Stimulated activated CD4-positive, alpha-beta T cell treated with anti-CD3 and anti-CD28 coated beads, Interleukin-12 subunit alpha, Interleukin-12 subunit beta, amount 100 ng/mL, for 48 hours (primary cell): Measurements from ENCODE around the gene SMIM35.

Experiments
- DNase-seq, 3 donors: peaks; one replicate each; pipeline ENCODE4 v3.0.0-alpha.2; 2020; ENCODE audit warnings: low read depth in 2 of 3, low spot score in 1 of 3

SMIM35 gene

GRCh38 chr11:118005224-118006152 is 81.3 kb downstream of the SMIM35 start:
- DNase-seq: no peak

DNA sequence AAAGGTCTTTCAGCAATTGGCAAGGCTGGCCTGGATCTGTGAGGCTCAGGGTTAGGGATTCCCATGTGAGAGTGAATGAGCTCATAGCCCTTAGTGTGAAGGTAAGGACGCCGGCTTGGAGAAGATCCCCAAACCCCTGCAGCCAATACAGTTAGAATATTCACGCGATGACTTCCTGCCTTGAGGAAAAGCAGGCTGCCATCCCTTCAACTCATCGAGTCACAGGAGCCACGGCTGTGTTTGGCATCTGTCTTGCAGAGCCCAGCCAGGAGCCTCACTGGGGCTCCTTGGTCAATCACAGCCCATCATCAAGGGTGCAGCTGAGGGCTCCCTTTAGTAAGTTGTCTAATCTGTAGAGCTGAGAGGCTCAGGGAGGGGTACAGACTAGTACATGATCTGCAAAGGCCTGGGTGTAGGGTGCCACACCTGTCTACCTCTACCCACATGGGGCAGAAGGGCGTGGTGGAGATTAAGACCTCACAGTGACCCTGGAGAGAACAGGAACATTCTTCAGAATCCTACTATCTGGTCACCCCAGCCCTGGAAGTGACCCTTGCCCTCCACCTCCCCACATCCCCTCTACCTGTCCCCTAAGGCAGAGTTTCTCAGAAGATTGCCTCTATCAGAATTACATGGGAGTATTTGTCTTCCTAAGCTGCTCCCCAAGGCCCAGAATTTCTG is 82.1 kb downstream of the SMIM35 start:
- no peak for DNase-seq

DNA sequence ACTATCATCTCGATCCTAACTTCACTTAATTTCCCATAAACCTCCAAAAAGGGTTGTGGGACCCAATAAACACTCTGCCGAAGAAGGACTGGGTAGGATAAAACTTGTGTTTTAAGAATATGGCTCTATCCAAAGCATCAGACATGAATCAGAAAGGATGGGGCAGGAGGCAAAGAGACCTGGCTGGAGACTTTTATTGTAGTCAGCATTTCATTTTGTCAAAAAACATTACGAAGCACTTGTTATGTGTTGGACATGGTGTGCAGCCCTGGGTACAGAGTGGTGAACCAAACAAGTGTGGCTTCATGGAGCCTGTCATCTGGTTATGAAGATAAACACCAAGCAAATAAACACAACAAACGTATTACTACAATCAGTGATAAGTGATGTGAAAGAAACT is 83.3 kb downstream of the SMIM35 start:
- DNase-seq: no peak

- peak; percentile 65 to 84 (median 71) for DNase-seq
These were observed 84.0 kb downstream of the SMIM35 start for GRCh38 chr11:118002541-118003423.

GRCh38 chr11:118002010-118002540 is 84.7 kb downstream of the SMIM35 start:
- DNase-seq: peak; percentile 50 to 68 (median 66)

DNA sequence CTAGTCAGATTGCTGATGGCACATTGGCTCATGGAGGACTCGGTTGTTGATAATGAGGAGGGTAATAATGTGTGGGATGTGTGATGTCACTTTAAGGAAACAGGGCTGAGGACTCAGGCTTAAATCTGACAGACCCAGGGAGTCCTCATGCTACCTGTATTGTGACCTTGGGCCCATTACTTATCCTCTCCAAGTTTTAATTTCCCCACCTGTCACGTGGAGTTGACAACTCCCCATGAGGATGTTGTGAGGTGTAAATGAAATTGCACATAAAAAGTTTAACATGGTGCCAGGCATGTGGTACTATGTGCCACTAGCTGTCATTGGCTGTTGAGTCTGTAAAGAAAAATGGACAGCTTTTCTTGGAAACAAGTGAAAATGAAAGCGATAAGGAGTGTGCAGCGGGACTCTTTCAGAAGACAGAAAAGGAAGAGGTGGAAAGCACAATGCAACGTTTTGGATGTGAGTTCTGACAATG is 85.2 kb downstream of the SMIM35 start:
- DNase-seq: peak in 1 of 3 donors; percentile 34

GRCh38 chr11:118000850-118001228 is 85.9 kb downstream of the SMIM35 start:
- no peak for DNase-seq

- DNase-seq: no peak
These were observed 86.5 kb downstream of the SMIM35 start for GRCh38 chr11:118000067-118000849.

GRCh38 chr11:117999354-117999993 is 87.3 kb downstream of the SMIM35 start:
- no peak for DNase-seq

DNA sequence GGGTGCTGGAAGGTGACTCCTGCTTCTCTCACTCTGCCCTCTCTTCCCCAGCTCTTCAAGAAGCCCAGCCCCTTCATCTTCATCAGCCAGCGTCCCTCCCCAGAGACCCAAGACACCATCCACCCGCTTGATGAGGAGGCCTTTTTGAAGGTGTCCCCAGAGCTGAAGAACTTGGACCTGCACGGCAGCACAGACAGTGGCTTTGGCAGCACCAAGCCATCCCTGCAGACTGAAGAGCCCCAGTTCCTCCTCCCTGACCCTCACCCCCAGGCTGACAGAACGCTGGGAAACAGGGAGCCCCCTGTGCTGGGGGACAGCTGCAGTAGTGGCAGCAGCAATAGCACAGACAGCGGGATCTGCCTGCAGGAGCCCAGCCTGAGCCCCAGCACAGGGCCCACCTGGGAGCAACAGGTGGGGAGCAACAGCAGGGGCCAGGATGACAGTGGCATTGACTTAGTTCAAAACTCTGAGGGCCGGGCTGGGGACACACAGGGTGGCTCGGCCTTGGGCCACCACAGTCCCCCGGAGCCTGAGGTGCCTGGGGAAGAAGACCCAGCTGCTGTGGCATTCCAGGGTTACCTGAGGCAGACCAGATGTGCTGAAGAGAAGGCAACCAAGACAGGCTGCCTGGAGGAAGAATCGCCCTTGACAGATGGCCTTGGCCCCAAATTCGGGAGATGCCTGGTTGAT is 88.0 kb downstream of the SMIM35 start:
- no peak for DNase-seq

- DNase-seq: no peak
These were observed 88.8 kb downstream of the SMIM35 start for GRCh38 chr11:117997823-117998579.

DNA sequence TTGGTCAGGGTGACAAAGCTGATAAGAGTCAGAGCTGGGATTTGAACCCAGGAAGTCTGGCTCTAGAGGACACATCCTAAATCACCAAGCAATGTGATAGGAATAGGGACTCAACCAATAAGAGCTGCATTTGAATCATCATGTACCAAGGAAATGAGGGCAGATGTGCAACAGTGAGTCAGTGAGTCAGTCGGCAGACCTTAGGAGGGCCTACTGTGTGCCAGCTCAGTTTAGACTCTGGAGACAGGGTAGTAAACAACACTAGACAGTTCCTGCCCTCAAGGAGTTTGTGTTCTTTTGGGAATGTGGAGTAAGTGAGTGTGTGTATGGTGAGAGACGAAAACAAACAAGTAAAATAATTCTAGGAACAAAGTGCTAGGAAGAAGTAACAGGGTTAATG is 89.4 kb downstream of the SMIM35 start:
- no peak for DNase-seq

DNA sequence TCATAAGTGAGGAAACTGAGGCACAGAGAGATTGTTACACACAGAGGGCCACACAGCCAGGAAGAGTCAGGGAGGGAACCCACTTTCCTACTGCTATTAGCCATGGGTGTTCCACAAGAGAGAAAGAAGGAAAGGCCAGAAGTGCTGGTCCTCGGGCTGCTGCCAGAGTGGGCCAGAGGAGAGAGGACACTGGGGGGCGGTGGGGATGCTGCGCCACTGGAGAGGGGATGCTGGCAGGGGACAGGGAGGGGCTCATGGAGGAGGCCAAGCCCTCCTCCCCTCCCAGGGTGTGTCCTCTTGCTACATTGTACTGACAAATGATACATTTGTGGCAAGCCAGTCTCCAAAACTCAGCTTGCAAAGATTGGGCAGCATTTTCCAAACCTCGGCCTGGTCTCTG is 90.7 kb downstream of the SMIM35 start:
- no peak for DNase-seq

DNA sequence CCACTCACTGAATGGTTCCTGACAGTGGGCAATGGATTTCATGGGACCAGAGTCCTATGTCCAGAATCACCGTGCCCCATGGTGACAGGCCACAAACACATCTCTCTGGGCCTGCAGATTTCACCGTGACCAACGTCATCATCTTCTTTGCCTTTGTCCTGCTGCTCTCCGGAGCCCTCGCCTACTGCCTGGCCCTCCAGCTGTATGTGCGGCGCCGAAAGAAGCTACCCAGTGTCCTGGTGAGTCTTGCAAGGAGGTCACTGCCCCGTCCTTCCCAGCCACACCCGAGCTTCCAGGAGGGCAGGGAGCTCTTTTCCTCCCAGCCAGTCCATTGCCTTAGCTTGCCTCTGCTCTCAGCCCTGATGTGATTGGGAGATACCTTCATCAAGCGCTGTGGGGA is 91.3 kb downstream of the SMIM35 start:
- no peak for DNase-seq

DNA sequence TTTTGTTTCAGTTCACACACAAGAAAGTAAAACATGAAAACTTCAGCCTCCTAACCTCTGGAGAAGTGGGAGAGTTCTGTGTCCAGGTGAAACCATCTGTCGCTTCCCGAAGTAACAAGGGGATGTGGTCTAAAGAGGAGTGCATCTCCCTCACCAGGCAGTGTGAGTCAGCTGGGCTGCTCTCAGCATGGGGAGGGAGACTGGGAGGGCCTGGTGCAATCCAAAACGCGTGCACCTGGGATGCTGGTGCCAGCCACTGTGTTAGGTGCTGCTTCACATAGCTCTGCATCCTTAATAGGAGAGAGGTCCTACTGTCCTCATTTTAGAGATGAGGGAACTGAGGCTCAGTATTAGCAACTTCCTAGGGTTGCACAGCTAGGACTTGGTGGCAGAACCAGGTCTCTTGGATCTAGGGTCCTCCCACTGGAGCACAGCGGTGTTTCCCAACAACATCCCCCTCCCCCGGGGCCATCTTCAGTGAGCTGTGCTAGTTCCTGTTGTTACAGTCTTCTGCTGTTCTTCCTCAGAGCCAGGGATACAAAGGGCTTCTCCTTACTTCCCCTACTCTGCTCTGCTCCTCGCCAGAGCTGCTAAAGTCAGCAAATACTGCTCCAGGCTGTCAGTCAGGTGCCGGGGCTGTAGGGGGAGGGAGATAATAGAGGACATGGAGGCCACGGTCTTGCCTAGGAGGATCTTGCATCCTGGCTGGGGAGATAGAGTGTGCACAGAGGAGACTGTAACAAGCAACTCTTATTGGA is 92.6 kb downstream of the SMIM35 start:
- no peak for DNase-seq

DNA sequence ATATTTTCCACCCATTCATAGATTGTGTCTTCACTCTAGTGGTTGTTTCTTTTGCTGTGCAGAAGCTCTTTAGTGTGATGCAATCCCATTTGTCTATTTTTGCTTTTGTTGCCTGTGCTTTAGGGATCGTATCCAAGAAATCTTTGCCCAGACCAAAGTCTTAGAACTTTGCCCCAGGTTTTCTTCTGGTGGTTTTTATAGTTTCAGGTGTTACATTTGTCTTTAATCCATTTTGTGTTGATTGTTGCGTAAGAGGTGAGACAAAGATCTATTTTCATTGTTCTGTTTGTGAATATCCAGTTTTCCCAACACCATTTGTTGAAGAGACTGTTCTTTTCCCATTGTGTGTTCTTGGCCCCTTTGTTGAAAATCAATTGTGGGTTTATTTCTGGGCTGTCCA is 94.1 kb downstream of the SMIM35 start:
- no peak for DNase-seq

- DNase-seq: no peak
These were observed 94.6 kb downstream of the SMIM35 start for GRCh38 chr11:117992136-117992535.
